SK-N-MC (cell line): ENCODE results near the gene CSNK1A1.

Source experiments
- EZH2 ChIP-seq: fragments of 200-600 bp; sonication (generic); IDR thresholded peaks from one replicate; pipeline ENCODE4 v1.6.1; 2017; ENCODE audit warnings: antibody characterized with exemption
- FOXP2 ChIP-seq: optimal IDR thresholded peaks from 2 replicates; pipeline ENCODE3; 2011; ENCODE audit warnings: mild to moderate bottlenecking, moderate library complexity; ENCODE audit not compliant: insufficient read depth; ENCODE audit errors: extremely low read length, control extremely low read depth
- POLR2AphosphoS5 ChIP-seq: IDR thresholded peaks from 2 replicates; pipeline ENCODE4 v1.6.1; 2012; ENCODE audit warnings: mild to moderate bottlenecking, low read depth, low read length, borderline replicate concordance

DNA sequence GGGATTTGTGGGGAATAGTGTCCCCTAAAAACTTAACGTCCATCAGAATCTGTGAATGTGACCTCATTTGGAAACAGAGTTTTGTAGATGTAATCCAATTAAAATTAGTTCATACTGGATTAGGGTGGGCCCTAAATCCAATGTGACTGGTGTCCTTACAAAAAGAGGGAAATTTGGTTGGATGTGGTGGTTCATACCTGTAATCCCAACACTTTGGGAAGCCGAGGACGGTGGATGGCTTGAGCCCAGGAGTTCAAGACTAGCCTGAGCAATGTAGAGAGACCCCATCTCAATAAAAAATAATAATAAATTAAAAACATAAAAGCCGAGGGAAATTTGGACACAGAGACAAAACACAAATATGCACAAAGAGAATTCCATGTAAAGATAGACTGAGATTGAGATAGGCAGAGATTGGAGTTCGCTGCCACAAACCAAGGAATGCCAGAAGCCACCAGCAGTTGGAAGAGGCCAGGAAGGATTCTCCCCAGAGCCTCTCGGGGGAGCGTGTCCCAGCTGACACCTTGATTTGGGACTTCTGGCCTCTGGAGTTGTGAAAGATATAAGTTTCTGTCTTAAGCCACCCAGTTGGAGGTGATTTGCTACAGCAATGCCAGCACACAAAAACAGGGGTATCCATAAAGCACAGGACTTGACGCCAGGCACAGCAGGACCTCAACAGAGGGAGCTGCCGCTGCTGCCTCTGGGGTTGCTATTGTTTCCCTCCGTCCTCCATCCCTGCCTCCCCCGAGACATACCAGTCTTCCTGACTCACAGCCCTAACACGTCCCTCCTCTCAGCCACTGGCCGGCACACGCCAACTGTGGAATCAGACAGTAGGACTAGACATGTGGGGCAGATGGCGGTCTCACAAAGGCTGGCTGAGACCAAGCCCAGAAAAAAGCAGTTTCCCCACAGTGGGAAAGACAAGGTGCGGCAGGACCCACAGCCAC is 98.3 kb downstream of the CSNK1A1 start:
- no peak for TF ChIP-seq EZH2
- TF ChIP-seq POLR2AphosphoS5, result no peak
- no peak for TF ChIP-seq FOXP2
